GM12878 (cell line): ENCODE data around the gene ATXN1. TPM values are rescaled to one million over a fixed set of nuclear protein-coding genes. Genes with fewer than 3 reads are reported as not detected.

Experiments
- NRF1 ChIP-seq: conservative IDR thresholded peaks from 2 replicates; pipeline ENCODE4 v1.6.1; 2011; ENCODE audit warnings: mild to moderate bottlenecking, low read depth, low read length, improper control_type of control experiment
- RCOR1 ChIP-seq: conservative IDR thresholded peaks from 2 replicates; pipeline ENCODE4 v1.6.1; 2012; ENCODE audit warnings: low read depth, low read length, improper control_type of control experiment
- USF1 ChIP-seq: IDR thresholded peaks from 2 replicates; pipeline ENCODE4 v1.6.1; 2011; ENCODE audit warnings: borderline replicate concordance, low read depth, mild to moderate bottlenecking, moderate library complexity, mixed read lengths, low read length; ENCODE audit not compliant: insufficient read depth; ENCODE audit errors: extremely low read length
- polyA plus RNA-seq, 11 experiments: library from polyadenylated mRNA; depleted of rRNA in 4 of 11; unstranded in 6 of 11; stranded (reverse) in 5 of 11; fragments of >200 nt; fragmentation: Nextera tagmentation in 4 of 11; fragmentation: Illumina TruSeq in 1 of 11; extraction: Ambion mirVana in 4 of 11; extraction: Trizol in 1 of 11; gene quantifications; 1 replicate in 1 of 11; 2 replicates in 10 of 11; pipeline versions ENCODE4 v1.2.1 to v1.2.3, GENCODE V29; 2011 to 2016; ENCODE audit warnings: inconsistent platforms in 2 of 11, missing spikeins in 2 of 11, low read depth in 1 of 11
- total RNA-seq, 4 experiments: library from RNA; depleted of rRNA in 3 of 4; stranded (reverse); fragments of >200 nt in 3 of 4; fragmentation: Illumina TruSeq in 1 of 4; extraction: Trizol in 1 of 4; gene quantifications; 2 replicates each; pipeline versions ENCODE4 v1.2.1 to v1.2.3, GENCODE V29; 2013 to 2021

Gene ATXN1
- total and polyA plus RNA-seq, 10 of the 15 experiments (the other 5 are each of a cell fraction or from before 2014, with no cell fraction given) = 12.2 to 51.2 (median 20.5) TPM

- TF ChIP-seq RCOR1 (no peak), NRF1 (no peak), USF1 (no peak)
- TF ChIP-seq, all 136 proteins: peak for 0
Measured at GRCh38 chr6:16249971-16250370, 511.3 kb downstream of the ATXN1 start (continued).
